GM21515 (cell line): ENCODE measurements around the gene RPS6KA5.
"Not testable (repeated sequence)": the region's sequence is repeated elsewhere in the genome, so short reads cannot be mapped to it uniquely, and the experiment has no call there.

ENCODE experiments used
- ATAC-seq: cut with Tn5 transposase; IDR thresholded peaks from one replicate; pipeline ENCODE4 v1.9.1; 2021; ENCODE audit not compliant: unreplicated experiment

The RPS6KA5 gene

DNA sequence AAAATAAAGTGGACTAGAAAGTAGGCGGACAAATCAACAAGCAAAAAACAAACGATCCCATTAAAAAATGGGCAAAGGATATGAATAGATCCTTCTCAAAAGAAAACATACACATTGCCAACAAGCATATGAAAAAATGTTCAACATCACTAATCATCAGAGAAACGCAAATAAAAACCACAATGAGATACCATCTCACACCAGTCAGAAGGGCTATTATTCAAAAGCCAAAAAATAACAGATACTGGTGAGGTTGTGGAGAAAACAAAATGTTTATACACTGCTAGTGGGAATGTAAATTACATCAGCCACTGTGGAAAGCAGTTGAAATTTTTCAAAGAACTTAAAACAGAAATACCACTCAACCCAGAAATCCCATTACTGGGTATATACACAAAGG lies 70.3 kb downstream of the RPS6KA5 start:
- no peak for ATAC-seq

GRCh38 chr14:90987140-90987539 lies 73.3 kb downstream of the RPS6KA5 start:
- ATAC-seq, result no peak

DNA sequence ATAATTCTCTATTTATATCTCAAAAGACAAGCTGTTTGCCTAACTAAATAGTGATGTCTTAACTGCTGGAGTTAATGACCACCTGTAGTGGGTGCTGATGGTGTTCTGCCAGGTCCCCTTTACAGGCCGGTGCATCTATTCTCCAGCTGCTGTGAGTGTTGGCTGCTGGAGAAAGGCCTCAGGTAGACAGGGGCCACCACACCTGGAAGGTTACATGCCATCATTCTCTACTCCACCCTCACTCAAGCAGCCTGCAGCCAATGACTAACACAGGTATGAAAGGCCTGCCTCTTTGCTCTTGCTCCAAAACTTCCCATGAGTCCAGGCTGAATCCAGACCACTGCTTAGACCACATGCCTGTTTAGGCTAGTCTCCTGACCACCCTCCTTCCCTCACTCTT lies 73.9 kb downstream of the RPS6KA5 start:
- ATAC-seq, result no peak

DNA sequence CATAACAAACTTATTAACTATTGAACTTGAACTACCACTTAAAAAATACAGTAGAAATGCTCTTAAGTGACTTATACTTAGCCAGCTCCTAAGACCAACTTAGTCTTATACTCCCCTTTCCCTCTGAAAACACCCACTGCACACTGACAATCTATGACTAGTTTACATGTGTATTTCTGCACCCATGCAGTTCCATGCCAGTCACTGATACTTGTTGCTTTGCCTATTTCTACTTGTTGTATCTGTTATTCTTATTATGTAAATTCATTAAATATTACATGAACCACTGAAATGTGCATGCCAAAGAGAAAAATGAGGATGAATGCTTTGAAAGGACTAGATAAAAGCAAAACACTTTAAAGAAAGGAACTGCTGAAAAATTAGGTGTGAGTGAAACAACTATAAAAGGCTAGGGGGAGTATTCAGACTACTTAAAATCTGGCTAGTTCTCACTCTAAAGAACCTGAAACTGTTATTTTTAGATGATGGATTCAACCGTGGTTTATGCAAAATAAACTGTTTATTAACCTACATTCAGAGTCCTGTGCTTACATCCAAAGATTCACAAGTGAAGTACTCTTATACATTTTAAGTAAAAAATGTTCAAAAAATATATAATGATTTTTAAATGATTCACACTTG lies 74.7 kb downstream of the RPS6KA5 start:
- peak; percentile 87 for ATAC-seq

GRCh38 chr14:90983560-90983959 lies 76.9 kb downstream of the RPS6KA5 start:
- ATAC-seq, result no peak

GRCh38 chr14:90981636-90982035 lies 78.8 kb downstream of the RPS6KA5 start:
- ATAC-seq, result no peak

DNA sequence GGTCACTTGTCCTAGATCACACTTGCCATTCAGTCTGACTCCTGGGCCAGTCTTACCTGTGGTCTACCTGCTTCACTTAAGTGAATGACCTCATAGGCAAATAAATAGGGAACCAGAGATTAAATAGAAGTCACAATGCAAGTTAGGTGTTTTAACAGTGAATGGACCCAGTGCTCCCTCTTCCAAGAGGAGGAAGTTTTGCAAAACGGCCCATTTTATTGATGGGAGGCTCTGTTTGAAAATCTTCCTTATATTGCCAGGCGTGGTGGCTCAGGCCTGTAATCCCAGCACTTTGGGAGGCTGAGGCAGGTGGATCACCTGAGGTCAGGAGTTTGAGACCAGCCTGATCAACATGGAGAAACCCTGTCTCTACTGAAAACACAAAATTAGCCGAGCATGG lies 79.8 kb downstream of the RPS6KA5 start:
- not testable (repeated sequence) for ATAC-seq

- ATAC-seq, result no peak
Measured at GRCh38 chr14:90979515-90979914, 80.9 kb downstream of the RPS6KA5 start.

DNA sequence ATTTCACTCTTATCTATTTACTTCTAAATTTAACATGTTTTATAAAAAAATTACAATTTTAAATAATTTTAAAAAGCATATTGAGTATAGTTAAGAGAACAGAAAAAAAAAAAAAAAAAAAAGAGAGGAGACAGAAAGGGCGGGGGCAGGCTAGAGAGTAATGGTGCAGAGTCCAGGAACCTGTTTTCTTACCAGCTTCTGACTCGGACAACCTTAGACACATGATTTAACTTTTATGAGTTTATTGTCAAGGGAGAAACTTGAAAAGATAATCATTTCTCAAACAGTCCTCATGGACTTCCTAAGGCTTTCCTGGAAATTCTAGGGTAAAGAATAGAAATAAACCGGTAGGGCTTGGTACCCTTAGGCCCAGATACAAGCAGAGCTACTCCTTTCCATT lies 84.3 kb downstream of the RPS6KA5 start:
- no peak for ATAC-seq

DNA sequence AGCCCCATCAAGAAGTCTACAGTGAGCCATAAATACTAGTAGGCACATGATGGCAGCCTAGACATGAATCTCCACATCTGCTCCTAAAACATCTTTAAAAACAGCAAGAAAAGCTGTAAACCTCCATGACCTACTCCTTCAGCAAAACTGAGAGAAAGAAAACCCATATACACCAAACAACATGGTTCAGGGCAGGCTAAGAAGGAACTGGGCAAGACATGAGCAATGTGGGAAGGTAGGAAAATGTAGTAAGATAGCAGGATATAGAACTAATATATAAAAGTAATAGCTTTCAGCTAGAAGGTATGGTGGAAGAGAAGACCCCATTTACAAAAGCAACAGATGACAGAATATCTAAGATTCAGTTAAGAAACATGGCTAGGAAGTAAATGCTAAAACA lies 88.8 kb downstream of the RPS6KA5 start:
- no peak for ATAC-seq

- ATAC-seq, result no peak
Measured at GRCh38 chr14:90970167-90970600, 90.3 kb downstream of the RPS6KA5 start.

DNA sequence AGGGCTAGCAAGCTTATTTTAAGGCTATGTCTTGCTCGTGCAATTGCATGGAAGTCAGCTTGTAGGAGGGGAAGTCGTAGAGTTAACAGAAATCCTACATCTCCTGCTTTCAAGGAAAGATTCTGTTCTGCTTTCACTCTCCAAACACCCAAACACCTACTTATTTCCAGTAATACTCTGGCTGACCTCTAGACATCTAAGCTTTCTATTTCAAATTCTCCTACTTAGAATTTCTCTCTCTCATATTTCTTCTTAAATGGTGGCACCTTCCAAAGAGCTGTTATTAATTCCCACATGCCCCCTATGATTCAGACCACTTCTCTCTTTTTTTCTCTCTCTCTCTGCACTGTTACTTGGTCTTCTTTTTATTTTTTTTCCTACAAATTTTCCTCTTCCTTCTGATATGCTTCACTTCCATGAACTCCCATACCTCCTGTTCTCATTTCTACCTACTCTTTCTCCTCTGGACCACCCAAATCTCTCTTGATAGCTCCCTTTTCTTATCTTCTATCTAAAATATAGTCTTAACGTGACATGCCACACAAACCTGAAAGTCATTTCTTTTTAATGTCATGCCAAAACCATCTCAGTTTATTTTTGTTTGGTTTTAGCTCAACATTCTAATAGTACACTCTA lies 90.8 kb downstream of the RPS6KA5 start:
- no peak for ATAC-seq

DNA sequence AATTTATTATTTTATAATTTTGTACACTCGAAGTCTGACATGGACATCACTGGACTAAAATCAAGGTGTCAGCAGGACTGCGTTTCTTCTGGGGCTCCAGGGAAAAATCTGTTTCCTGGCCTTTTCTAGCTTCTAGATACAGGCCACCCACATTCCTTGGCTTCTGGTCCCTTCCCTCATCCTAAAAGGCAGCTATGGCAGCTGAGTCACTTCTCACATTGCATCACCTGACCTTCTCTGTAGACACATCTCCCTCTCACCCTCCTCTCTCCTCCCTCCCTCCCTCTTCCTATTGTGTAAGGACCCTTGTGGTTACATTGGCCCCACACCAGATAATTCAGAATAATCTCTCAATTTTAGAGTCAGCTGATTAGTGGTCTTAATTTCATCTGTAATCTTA lies 92.4 kb downstream of the RPS6KA5 start:
- no peak for ATAC-seq

GRCh38 chr14:90966493-90966892 lies 93.9 kb downstream of the RPS6KA5 start:
- ATAC-seq, result no peak

GRCh38 chr14:90965765-90966164 lies 94.7 kb downstream of the RPS6KA5 start:
- ATAC-seq, result no peak

GRCh38 chr14:90963343-90963742 lies 97.1 kb downstream of the RPS6KA5 start:
- ATAC-seq, result no peak

DNA sequence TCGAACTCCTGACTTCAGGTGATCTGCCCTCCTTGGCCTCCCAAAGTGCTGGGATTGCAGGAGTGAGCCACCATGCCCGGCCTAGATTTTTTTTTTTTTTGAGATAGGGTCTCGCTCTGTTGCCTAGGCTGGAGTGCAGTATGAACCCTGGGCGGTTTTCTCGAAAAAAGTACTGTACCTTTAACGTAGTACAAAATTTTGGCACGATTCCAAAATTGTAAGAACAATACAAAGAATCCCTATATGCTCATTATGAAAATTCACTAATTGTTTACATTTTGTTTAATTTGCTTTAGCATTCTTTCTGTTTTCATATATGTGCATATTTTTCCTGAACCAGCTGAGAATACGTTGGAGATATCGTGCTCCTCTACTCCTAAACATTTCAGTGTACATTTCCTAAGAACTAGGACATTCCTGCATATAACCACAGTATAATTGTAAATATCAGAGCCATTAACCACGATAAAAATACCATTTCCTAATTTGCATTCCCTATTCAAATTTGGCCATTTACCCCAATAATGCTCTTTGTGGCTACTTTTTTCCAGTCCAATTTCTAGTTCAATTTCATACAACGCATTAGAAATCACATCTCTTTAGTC lies 97.8 kb downstream of the RPS6KA5 start:
- no peak for ATAC-seq

GRCh38 chr14:90960818-90961217 lies 99.6 kb downstream of the RPS6KA5 start:
- no peak for ATAC-seq

- no peak for ATAC-seq
Measured at GRCh38 chr14:90959344-90959743, 101.1 kb downstream of the RPS6KA5 start.

GRCh38 chr14:90956273-90956672 lies 104.2 kb downstream of the RPS6KA5 start:
- no peak for ATAC-seq

DNA sequence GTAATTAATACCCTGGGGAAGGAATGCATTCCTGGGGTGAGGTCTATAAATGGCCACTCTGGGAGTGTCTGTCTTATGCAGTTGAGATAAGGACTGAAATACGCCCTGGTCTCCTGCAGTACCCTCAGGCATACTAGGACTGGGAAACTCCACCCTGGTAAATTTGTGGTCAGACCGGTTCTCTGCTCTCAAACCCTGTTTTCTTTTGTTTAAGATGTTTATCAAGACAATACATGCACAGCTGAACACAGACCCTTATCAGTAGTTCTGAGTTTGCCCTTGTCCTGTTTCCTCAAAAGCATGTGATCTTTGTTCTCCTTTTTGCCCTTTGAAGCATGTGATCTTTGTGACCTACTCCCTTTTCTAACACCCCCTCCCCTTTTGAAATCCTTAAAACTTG lies 106.8 kb downstream of the RPS6KA5 start:
- not testable (repeated sequence) for ATAC-seq

- ATAC-seq, result no peak
Measured at GRCh38 chr14:90943367-90943766, 117.1 kb downstream of the RPS6KA5 start.
